ENCODE data around the gene EFCAB12.

DNA sequence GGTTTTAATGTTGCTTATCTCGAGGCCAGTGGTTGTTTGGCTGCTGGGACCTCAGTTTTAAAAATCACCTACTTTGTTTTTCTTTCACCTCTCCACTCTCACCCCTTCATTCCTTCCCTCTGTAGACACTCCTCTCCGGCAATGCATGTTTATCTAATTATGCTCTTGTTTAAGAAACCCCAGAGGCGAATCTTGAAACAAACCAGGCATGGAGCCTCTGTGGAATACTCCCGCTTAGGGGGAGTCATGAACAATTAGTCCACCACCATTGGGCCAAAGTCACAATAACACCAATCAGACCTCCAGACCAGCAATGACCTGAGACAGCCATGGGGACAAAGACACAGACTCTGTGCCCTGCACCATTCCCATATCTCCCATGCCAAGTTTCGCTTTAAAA, 53.3 kb downstream of the EFCAB12 start:
- TF ChIP-seq, protein P1, sequence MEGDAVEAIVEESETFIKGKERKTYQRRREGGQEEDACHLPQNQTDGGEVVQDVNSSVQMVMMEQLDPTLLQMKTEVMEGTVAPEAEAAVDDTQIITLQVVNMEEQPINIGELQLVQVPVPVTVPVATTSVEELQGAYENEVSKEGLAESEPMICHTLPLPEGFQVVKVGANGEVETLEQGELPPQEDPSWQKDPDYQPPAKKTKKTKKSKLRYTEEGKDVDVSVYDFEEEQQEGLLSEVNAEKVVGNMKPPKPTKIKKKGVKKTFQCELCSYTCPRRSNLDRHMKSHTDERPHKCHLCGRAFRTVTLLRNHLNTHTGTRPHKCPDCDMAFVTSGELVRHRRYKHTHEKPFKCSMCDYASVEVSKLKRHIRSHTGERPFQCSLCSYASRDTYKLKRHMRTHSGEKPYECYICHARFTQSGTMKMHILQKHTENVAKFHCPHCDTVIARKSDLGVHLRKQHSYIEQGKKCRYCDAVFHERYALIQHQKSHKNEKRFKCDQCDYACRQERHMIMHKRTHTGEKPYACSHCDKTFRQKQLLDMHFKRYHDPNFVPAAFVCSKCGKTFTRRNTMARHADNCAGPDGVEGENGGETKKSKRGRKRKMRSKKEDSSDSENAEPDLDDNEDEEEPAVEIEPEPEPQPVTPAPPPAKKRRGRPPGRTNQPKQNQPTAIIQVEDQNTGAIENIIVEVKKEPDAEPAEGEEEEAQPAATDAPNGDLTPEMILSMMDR (conservative IDR thresholded peaks at IDR 0.05): no peak
- no peak for TF ChIP-seq ZFX (IDR thresholded peaks at IDR 0.05)

All from C4-2B (cell line).